HUES6 (cell line): ENCODE measurements around the gene PKIG.

Experiments used
- H3K27ac ChIP-seq: 2 replicates; pipeline ENCODE4 v1.7.0; 2013; ENCODE audit warnings: low read depth, mild to moderate bottlenecking, low read length, inconsistent platforms
- H3K27me3 ChIP-seq: 2 replicates; pipeline ENCODE4 v1.6.1; 2013; ENCODE audit warnings: low read length; ENCODE audit not compliant: control insufficient read depth, insufficient read depth
- H3K36me3 ChIP-seq: 2 replicates; pipeline ENCODE4 v1.6.1; 2013; ENCODE audit warnings: low read length; ENCODE audit not compliant: control insufficient read depth, insufficient read depth
- H3K4me1 ChIP-seq: 2 replicates; pipeline ENCODE4 v1.6.1; 2013; ENCODE audit warnings: low read length; ENCODE audit not compliant: control insufficient read depth, insufficient read depth
- H3K4me3 ChIP-seq: 2 replicates; pipeline ENCODE4 v1.5.1; 2013; ENCODE audit warnings: low read depth, low read length
- H3K9ac ChIP-seq: one replicate; pipeline ENCODE4 v1.6.1; 2013; ENCODE audit warnings: mild to moderate bottlenecking, low read length
- H3K9me3 ChIP-seq: 2 replicates; pipeline ENCODE4 v1.6.1; 2013; ENCODE audit warnings: low read depth, low read length; ENCODE audit not compliant: control insufficient read depth, insufficient read depth

Gene PKIG

DNA sequence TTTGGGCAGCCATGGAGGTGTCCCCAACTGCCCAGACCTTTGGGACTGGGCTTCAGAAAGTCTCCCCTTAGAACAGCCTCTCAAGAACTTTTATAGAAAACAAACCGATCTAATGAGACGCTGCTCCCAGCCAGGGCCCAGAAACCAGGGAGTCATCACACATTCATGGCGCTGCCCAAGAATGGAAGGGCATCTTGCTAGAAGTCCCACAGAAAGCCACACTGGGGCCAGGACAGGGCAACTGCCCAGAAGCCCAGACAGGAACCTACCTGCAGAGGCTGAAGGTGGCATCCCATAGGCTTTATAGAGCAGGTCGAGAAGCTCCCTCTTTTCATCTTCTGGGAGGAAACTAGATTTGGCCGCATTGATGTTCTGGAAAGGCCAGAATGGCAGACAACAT is 37.7 kb downstream of the PKIG start:
- peaks cover 7% of the 10 kb centered on the region; the same call in 1 of the 2 replicates for H3K9me3 ChIP-seq
- peaks cover 66% of the 10 kb centered on the region for H3K27me3 ChIP-seq
- H3K9ac ChIP-seq, result no peak overlapping the region
- H3K4me3 ChIP-seq, result no peak overlapping the region
- no peak overlapping the region for H3K27ac ChIP-seq
- peaks cover 38% of the 10 kb centered on the region for H3K36me3 ChIP-seq
- H3K4me1 ChIP-seq, result peaks cover 31% of the 10 kb centered on the region

DNA sequence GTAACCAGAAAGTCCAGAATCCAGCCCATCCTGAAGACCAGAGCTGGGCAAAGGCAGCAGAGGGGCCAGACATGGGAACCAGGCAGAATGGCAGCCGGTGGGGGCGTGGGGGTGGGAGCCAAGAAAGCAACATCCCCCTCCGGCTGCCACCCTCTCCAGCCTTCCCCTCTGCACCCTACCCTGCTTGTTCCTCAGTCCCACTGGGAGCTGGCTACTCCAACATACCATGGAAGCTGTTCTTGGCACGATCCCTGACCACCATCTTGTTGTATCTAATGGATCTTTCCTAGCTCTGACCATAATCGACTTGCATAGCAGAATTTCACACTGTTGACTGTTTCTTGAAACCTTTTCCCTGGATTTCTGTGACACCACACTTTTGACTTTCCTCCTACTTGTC is 38.9 kb downstream of the PKIG start:
- Histone ChIP-seq H3K36me3 (peaks cover 38% of the 10 kb centered on the region), H3K9ac (no peak overlapping the region), H3K4me3 (no peak overlapping the region), H3K27me3 (peaks cover 57% of the 10 kb centered on the region), H3K9me3 (peaks cover 7% of the 10 kb centered on the region; the same call in 1 of the 2 replicates), H3K27ac (no peak overlapping the region), H3K4me1 (peaks cover 18% of the 10 kb centered on the region)

DNA sequence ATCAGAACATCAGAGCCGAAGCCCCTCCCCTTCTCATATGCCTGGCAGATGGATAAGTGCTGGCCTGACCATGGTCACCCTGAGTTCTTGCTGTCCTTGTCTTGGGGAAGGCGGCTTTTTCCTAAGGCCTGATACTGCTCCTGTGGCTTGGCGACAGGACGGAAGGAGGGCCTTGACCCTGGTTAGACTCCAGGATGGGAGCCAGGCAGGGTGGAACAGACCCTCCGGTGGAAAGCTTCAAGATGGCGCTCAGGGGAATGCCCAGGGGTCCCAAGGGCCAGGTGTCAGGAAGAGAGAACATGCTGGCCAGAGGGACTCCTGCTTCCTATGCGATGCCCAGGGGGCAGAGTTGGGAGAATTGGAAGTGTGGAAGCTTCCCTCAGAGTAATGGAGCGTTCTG is 39.6 kb downstream of the PKIG start:
- Histone ChIP-seq H3K9ac (no peak overlapping the region), H3K4me1 (peaks cover 12% of the 10 kb centered on the region), H3K27ac (no peak overlapping the region), H3K27me3 (peaks cover 53% of the 10 kb centered on the region), H3K9me3 (peaks cover 7% of the 10 kb centered on the region; the same call in 1 of the 2 replicates), H3K36me3 (peaks cover 38% of the 10 kb centered on the region), H3K4me3 (no peak overlapping the region)

DNA sequence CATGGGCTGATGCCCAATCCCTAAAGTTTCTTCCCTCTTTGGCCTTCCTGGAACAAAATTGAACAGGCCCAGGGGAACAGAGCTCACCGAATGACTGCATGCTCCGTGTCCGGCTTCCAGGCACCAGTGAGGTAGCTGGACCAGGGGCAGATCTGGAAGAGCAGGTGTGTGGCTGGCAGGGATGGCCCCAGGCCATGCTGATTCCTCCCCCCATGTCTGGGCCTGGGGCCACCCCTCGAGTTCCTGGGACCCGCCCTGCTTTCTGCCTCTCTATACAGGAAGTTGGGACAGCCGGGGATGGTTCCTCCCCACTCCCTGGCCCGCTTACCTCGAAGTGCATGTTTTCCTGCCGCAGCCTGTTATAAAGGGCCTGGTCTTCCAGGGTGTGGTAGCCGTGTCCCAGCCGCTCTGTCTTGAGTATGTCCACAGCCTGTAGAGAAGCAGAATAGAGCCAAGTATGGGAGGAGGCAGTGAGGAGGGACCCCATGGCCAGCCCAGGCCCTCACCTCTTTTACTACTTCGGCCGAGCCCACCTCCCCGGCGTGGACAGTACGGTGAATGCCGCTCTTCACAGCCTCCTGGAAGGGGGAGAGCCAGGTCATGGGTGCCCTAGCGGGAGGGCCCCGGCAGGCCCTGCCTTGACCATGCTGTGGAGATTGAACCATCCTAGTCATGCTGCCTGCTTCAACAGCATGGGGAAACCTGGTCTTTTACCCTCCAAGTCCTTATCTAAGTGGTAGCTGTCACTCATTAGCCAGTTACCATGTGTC is 40.3 kb downstream of the PKIG start:
- Histone ChIP-seq H3K27me3 (peaks cover 47% of the 10 kb centered on the region), H3K36me3 (peaks cover 38% of the 10 kb centered on the region)

DNA sequence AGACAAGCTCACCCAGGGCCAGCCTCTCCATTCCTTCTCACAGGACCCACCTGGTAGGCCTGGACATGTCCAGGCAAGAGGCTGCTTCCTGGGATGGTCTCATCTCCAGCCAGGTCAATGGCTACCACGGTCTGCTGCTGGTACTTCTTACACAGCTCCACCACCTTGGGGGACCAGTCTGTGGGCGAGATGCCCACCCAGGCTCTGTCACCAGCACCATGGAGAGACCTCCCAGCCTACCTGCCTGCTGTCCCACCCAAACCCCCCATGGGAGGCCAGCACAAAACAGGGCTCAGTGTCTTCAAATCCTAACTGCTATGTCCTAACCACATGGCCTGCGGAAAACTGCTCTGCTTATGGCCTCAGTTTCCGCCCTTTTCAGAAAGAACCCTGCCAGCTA is 41.8 kb downstream of the PKIG start:
- H3K4me1 ChIP-seq, result no peaks in the 10 kb centered on the region
- H3K9ac ChIP-seq, result no peak overlapping the region
- H3K9me3 ChIP-seq, result peaks cover 7% of the 10 kb centered on the region; the same call in 1 of the 2 replicates
- no peak overlapping the region for H3K4me3 ChIP-seq
- H3K36me3 ChIP-seq, result peaks cover 31% of the 10 kb centered on the region
- peaks cover 35% of the 10 kb centered on the region for H3K27me3 ChIP-seq
- H3K27ac ChIP-seq, result no peak overlapping the region

More for the DNA sequence above, 40.3 kb downstream of the PKIG start:
- Histone ChIP-seq H3K4me3 (no peak overlapping the region), H3K4me1 (peaks cover 5% of the 10 kb centered on the region; the same call in 1 of the 2 replicates), H3K9ac (no peak overlapping the region), H3K27ac (no peak overlapping the region), H3K9me3 (peaks cover 7% of the 10 kb centered on the region; the same call in 1 of the 2 replicates)

DNA sequence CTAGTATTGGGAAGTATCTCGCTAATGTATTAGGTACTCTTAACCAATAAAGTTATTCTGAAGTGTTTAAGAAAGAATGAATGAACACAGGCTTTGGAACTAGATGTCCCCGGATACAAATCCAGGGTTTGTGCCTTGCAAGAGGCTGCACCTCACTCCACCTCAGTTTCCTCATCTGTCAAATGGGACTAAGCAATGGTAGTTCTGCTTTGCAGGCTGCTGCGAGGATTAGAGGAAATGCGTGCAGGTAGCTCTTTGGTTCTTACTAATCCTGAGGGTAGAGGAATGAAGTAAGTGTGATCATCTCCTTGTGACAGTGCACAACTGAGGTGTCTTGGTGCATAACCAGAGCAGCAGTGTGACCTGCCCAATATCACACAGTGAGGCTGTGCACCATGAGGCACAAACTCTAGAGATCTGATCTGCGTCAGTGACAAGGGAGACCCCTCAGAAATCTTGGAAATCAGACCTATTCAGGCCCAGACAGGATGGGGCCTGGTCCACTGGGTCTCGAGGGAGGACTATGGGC is 42.4 kb downstream of the PKIG start:
- Histone ChIP-seq H3K4me3 (no peak overlapping the region), H3K27me3 (peaks cover 29% of the 10 kb centered on the region), H3K4me1 (0 out of 2 replicates have a peak, but pooled peaks cover 2% of the 10 kb centered on the region), H3K27ac (no peak overlapping the region), H3K9me3 (peaks cover 7% of the 10 kb centered on the region; the same call in 1 of the 2 replicates), H3K36me3 (peaks cover 25% of the 10 kb centered on the region), H3K9ac (no peak overlapping the region)

DNA sequence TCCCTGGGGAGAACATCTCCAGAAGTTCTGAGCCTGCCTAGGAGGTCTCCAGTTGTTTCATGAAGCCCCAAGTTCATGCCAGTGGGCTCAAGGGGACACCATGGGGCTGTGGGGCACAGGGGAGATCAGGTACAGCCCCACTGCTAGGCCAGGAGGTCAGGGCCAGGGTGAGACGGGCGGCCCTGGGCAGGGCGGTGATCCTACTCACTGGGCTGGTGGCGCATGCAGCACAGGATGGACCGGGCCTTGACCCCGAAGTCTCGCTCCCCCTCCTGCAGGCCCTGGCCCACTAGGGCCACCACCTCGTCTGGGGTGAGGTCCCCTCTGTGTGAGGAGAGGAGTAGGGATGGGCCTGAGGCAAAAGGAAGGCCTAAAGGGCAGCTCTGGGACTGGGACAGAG is 43.0 kb downstream of the PKIG start:
- Histone ChIP-seq H3K36me3 (peaks cover 19% of the 10 kb centered on the region), H3K27me3 (peaks cover 23% of the 10 kb centered on the region), H3K4me3 (no peak overlapping the region), H3K4me1 (0 out of 2 replicates have a peak, but pooled peaks cover 8% of the 10 kb centered on the region), H3K9me3 (peaks cover 7% of the 10 kb centered on the region; the same call in 1 of the 2 replicates), H3K27ac (no peak overlapping the region), H3K9ac (no peak overlapping the region)

DNA sequence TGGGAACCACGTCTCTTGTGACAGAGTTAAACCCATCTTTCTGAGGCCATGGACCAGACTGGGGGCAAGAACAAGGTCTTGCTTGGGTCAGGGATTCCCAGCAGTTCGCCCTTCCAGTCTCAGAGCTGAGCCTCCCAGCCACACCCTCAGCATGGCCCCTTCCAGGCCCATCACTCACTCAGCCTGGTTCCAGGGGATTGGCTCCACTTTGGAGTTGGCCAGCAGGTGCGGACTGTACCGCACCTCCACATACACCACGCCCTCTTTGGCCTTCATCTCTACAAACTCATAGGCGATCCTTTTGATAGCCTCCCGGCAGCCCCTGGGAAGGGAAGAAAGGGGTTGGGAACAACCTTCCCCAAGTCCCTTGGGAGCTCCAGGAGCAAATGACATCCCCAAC is 43.9 kb downstream of the PKIG start:
- Histone ChIP-seq H3K36me3 (peaks cover 11% of the 10 kb centered on the region; the same call in 1 of the 2 replicates), H3K4me1 (0 out of 2 replicates have a peak, but pooled peaks cover 9% of the 10 kb centered on the region), H3K9me3 (peaks cover 7% of the 10 kb centered on the region; the same call in 1 of the 2 replicates), H3K27ac (no peak overlapping the region), H3K27me3 (peaks cover 14% of the 10 kb centered on the region), H3K4me3 (no peak overlapping the region), H3K9ac (no peak overlapping the region)

DNA sequence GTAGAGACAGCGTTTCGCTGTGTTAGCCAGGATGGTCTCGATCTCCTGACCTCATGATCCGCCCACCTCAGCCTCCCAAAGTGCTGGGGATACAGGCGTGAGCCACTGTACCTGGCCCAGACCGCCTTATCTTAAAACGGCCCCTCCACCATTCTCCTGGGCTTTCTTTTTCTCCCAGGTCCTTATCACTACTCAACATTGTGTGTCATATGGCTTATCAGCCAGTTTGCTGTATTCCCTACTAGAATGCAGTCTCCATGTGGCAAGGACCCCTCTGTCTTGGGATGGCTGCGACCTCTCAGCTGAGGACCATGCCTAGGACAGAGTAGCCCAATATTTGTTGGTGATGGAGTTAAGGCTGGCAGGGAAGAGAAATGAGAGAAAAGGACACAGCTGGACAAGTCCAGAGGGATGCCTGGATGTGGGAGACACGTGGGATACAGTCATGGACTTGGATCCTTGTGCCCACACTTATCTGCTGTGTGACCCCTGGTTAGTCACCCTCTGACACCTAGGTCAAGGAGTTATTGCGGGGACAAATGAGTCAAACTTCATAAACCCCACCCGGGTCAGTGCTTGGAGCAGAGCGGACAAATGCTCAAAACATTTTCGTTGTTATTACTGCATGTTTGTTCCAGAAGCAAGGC is 45.1 kb downstream of the PKIG start:
- H3K4me1 ChIP-seq, result 0 out of 2 replicates have a peak, but pooled peaks cover 9% of the 10 kb centered on the region
- no peak overlapping the region for H3K4me3 ChIP-seq
- peaks cover 4% of the 10 kb centered on the region; the same call in 1 of the 2 replicates for H3K27me3 ChIP-seq
- no peak overlapping the region for H3K9ac ChIP-seq
- peaks cover 11% of the 10 kb centered on the region; the same call in 1 of the 2 replicates for H3K36me3 ChIP-seq
- no peak overlapping the region for H3K27ac ChIP-seq
- H3K9me3 ChIP-seq, result peaks cover 7% of the 10 kb centered on the region; the same call in 1 of the 2 replicates

DNA sequence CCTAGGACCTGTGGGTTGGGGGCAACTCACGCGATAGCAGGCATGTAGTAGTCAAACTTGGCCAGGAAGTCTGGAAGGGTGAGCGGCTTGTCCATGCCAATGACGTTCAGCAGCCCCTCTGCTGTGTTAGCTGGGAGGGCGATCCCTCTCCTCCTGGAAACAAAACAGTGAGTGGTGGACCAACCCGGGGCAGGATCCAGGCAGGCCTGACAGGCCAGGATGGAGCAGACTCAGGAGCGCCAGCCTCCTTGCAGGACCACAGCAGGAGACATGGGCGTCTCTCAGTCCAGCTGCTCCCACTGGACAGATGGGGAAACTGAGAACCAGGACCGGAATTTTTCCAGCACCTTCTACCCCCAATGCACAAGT is 46.6 kb downstream of the PKIG start:
- H3K27ac ChIP-seq, result no peak overlapping the region
- H3K4me1 ChIP-seq, result 0 out of 2 replicates have a peak, but pooled peaks cover 9% of the 10 kb centered on the region
- H3K27me3 ChIP-seq, result no peaks in the 10 kb centered on the region
- H3K9me3 ChIP-seq, result no peaks in the 10 kb centered on the region
- H3K36me3 ChIP-seq, result peaks cover 2% of the 10 kb centered on the region; the same call in 1 of the 2 replicates
- no peak overlapping the region for H3K9ac ChIP-seq
- no peak overlapping the region for H3K4me3 ChIP-seq

DNA sequence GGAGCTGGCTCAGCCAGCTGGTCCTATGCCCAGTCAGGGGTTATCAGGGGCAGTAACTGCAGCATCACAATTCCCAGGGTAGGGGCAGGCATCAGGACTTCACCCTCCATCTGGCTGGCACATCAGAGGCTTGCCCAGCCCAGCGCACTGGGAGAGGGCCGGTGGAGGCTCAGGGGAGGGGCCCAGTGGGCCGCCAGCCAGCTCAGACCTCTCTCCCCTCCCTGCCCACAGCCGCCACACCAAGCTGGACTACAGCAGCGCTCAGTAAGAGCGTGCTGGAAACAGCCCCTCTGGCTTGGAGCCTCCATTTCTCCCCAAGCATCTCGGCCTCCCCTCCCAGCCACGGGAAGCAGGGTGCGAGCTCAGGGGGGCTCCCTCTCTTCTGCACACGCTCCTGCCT is 47.2 kb downstream of the PKIG start:
- H3K9ac ChIP-seq, result no peak overlapping the region
- no peaks in the 10 kb centered on the region for H3K27me3 ChIP-seq
- no peaks in the 10 kb centered on the region for H3K9me3 ChIP-seq
- H3K27ac ChIP-seq, result no peak overlapping the region
- H3K36me3 ChIP-seq, result no peaks in the 10 kb centered on the region
- no peak overlapping the region for H3K4me3 ChIP-seq
- 0 out of 2 replicates have a peak, but pooled peaks cover 9% of the 10 kb centered on the region for H3K4me1 ChIP-seq
